ENCODE data around the gene DPP10. TPM values are rescaled to one million over a fixed set of nuclear protein-coding genes. Genes with fewer than 3 reads are reported as not detected.

The DPP10 gene
- total RNA-seq, 1 donor from 2014 or later, result 1.0 TPM

GRCh38 chr2:115738111-115738510, 1295.7 kb downstream of the DPP10 start:
- no peak for DNase-seq (ENCODE audit: low spot score)

- no peak for DNase-seq (ENCODE audit: low spot score)
Measured at GRCh38 chr2:115739574-115739973, 1297.1 kb downstream of the DPP10 start.

GRCh38 chr2:115746151-115746550, 1303.7 kb downstream of the DPP10 start:
- DNase-seq (ENCODE audit: low spot score), result no peak

- DNase-seq (ENCODE audit: low spot score), result no peak
Measured at GRCh38 chr2:115757286-115757685, 1314.8 kb downstream of the DPP10 start.

- no peak for DNase-seq (ENCODE audit: low spot score)
Measured at GRCh38 chr2:115763601-115764000, 1321.2 kb downstream of the DPP10 start.

GRCh38 chr2:115771516-115771915, 1329.1 kb downstream of the DPP10 start:
- DNase-seq (ENCODE audit: low spot score), result no peak

GRCh38 chr2:115774361-115774760, 1331.9 kb downstream of the DPP10 start:
- DNase-seq (ENCODE audit: low spot score), result no peak

- DNase-seq (ENCODE audit: low spot score), result no peak
Measured at GRCh38 chr2:115779085-115779632, 1336.7 kb downstream of the DPP10 start.

- DNase-seq (ENCODE audit: low spot score), result no peak
Measured at GRCh38 chr2:115782286-115782685, 1339.8 kb downstream of the DPP10 start.

- DNase-seq (ENCODE audit: low spot score), result no peak
Measured at GRCh38 chr2:115796078-115796477, 1353.6 kb downstream of the DPP10 start.

- DNase-seq (ENCODE audit: low spot score), result no peak
Measured at GRCh38 chr2:115807276-115807675, 1364.8 kb downstream of the DPP10 start.

- DNase-seq (ENCODE audit: low spot score), result no peak
Measured at GRCh38 chr2:115825912-115826311, 1383.5 kb downstream of the DPP10 start.

- no peak for DNase-seq (ENCODE audit: low spot score)
Measured at GRCh38 chr2:115833196-115833595, 1390.8 kb downstream of the DPP10 start.

- DNase-seq (ENCODE audit: low spot score), result no peak
Measured at GRCh38 chr2:115838539-115838938, 1396.1 kb downstream of the DPP10 start.

GRCh38 chr2:115842306-115842705, 1399.9 kb downstream of the DPP10 start:
- no peak for DNase-seq (ENCODE audit: low spot score)

GRCh38 chr2:115848192-115848591, 1405.8 kb downstream of the DPP10 start:
- DNase-seq (ENCODE audit: low spot score), result no peak

GRCh38 chr2:115867024-115867423, 1424.6 kb downstream of the DPP10 start:
- no peak for DNase-seq (ENCODE audit: low spot score)

GRCh38 chr2:115874427-115874826, 1432.0 kb downstream of the DPP10 start:
- DNase-seq (ENCODE audit: low spot score), result no peak

- DNase-seq (ENCODE audit: low spot score), result no peak
Measured at GRCh38 chr2:115880558-115880957, 1438.1 kb downstream of the DPP10 start.

- no peak for DNase-seq (ENCODE audit: low spot score)
Measured at GRCh38 chr2:115887209-115887776, 1444.9 kb downstream of the DPP10 start.

Measured in ureter (tissue), 1 donor.